Activated B cell treated with CpG ODN at 0.5 μM for 24 hours (primary cell): ENCODE results near the gene MPRIP. TPM values are rescaled to one million over a fixed set of nuclear protein-coding genes. Genes with fewer than 3 reads are reported as not detected.

Source experiments
- ATAC-seq: fragments of 200-7000 bp; cut with Tn5 transposase; one replicate; pipeline ENCODE4 v1.10.0; 2021; ENCODE audit warnings: low read depth, mild to moderate bottlenecking, moderate library complexity
- CTCF ChIA-PET: fragments of 350-600 bp; sonication (Branson Sonifier 250); formaldehyde crosslinking; loops from one replicate; lab custom pipeline; 2021; ENCODE audit warnings: antibody characterized with exemption; lab: Charles Lee
- POLR2A ChIA-PET: fragments of 350-600 bp; sonication (Branson Sonifier 250); formaldehyde crosslinking; loops from one replicate; lab custom pipeline; 2021; ENCODE audit warnings: antibody characterized with exemption; lab: Charles Lee
- DNase-seq: peaks from one replicate; pipeline ENCODE4 v3.0.0; 2022
- H3K27ac Mint-ChIP-seq: one replicate; pipeline ENCODE4 v1.8.0; 2020; ENCODE audit warnings: mixed read lengths
- H3K27me3 Mint-ChIP-seq: one replicate; pipeline ENCODE4 v1.8.0; 2021; ENCODE audit warnings: mixed read lengths
- H3K36me3 Mint-ChIP-seq: one replicate; pipeline ENCODE4 v1.8.0; 2021; ENCODE audit warnings: low read depth, mixed read lengths
- H3K4me1 Mint-ChIP-seq: one replicate; pipeline ENCODE4 v1.8.0; 2021; ENCODE audit warnings: mixed read lengths
- H3K4me3 Mint-ChIP-seq: one replicate; pipeline ENCODE4 v1.8.0; 2020; ENCODE audit warnings: mild to moderate bottlenecking, mixed read lengths
- H3K9me3 Mint-ChIP-seq: one replicate; pipeline ENCODE4 v1.8.0; 2020; ENCODE audit warnings: mixed read lengths
- intact Hi-C: fragments of 100-400 bp; cut with micrococcal nuclease; formaldehyde crosslinking; loops from one replicate; pipeline ENCODE4 v1.15.1; 2024
- total RNA-seq: library from RNA; stranded (reverse); gene quantifications from 2 replicates; pipeline ENCODE4 v1.2.3, GENCODE V29; 2022
- TF ChIP-seq, protein P1 (sequence below): fragments of 200-600 bp; IDR thresholded peaks from one replicate; pipeline ENCODE4 v1.8.0; 2022; ENCODE audit warnings: antibody characterized with exemption, mild to moderate bottlenecking

Gene MPRIP
- total RNA-seq, 1 donor from 2014 or later = 231 TPM

DNA sequence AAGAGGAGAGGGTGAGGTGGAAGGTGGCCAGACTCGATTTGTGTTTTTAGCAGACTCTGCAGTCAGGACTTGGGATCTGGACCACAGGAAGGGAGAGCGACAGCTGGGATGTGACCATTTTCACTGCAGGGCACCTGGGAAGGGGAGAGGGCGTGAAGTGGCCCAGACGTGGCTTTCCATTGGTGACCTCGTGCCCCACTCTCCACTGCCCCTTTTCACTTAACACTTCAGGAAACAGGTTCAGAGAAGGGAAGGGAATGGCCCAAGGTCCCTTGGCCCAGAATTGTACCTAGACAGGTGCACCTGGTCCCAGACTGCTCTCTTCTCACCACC, 22.9 kb upstream of the MPRIP start:
- H3K27me3 Mint-ChIP-seq = no peaks in the 10 kb centered on the region
- ChIA-PET POLR2A (interaction anchor here (1.1 kb wide), 1 partner anchor 31 kb away, joined by 3 read pairs; no protein-coding TSS in a partner anchor), CTCF (no interaction called here)
- H3K4me1 Mint-ChIP-seq = peaks cover 20% of the 10 kb centered on the region
- H3K27ac Mint-ChIP-seq = no peak overlapping the region
- no peaks in the 10 kb centered on the region for H3K36me3 Mint-ChIP-seq
- intact Hi-C loops = no loop called here
- TF ChIP-seq, protein P1, sequence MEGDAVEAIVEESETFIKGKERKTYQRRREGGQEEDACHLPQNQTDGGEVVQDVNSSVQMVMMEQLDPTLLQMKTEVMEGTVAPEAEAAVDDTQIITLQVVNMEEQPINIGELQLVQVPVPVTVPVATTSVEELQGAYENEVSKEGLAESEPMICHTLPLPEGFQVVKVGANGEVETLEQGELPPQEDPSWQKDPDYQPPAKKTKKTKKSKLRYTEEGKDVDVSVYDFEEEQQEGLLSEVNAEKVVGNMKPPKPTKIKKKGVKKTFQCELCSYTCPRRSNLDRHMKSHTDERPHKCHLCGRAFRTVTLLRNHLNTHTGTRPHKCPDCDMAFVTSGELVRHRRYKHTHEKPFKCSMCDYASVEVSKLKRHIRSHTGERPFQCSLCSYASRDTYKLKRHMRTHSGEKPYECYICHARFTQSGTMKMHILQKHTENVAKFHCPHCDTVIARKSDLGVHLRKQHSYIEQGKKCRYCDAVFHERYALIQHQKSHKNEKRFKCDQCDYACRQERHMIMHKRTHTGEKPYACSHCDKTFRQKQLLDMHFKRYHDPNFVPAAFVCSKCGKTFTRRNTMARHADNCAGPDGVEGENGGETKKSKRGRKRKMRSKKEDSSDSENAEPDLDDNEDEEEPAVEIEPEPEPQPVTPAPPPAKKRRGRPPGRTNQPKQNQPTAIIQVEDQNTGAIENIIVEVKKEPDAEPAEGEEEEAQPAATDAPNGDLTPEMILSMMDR = no peak
- H3K4me3 Mint-ChIP-seq = no peak overlapping the region
- ATAC-seq (no peak), DNase-seq (no peak)
- no peaks in the 10 kb centered on the region for H3K9me3 Mint-ChIP-seq

DNA sequence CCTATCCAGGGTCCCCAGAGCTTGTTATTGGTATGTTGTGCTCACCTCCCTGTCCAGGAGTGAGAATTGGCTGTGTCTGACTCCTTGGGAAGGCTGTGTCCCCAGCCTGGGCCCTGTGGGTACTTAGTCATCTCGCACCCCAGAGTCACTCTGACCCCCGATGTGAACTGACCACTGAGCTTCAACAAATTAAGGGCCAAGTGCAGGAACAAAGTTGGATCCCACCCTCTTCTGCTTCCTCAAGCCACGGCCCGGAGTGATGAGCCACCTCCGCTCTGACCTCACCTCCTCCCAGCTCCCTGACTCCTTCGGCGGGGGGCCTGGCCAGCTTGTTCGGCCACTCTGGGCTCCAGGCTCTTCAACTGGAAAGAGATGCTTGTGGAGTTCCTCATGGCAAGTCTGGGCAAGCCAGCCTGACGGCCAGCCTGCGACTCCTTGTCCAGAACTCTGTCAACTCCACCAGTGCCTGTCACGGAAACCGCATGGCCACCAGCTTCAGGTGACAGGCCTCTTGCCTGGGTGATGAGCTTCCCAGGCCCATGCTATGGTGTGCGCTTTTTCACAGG, 22.3 kb upstream of the MPRIP start:
- no peaks in the 10 kb centered on the region for H3K27me3 Mint-ChIP-seq
- ChIA-PET POLR2A (interaction anchor here (0.8 to 1.2 kb wide), 3 partner anchors 25 to 42 kb away, joined by 3 to 11 read pairs (median 7); no protein-coding TSS in a partner anchor), CTCF (no interaction called here)
- H3K4me3 Mint-ChIP-seq = no peak overlapping the region
- peaks cover 20% of the 10 kb centered on the region for H3K4me1 Mint-ChIP-seq
- H3K9me3 Mint-ChIP-seq = no peaks in the 10 kb centered on the region
- H3K27ac Mint-ChIP-seq = no peak overlapping the region
- DNase-seq = no peak
- TF ChIP-seq, protein P1 = no peak
- H3K36me3 Mint-ChIP-seq = no peaks in the 10 kb centered on the region
- no peak for ATAC-seq
- intact Hi-C loops = no loop called here

DNA sequence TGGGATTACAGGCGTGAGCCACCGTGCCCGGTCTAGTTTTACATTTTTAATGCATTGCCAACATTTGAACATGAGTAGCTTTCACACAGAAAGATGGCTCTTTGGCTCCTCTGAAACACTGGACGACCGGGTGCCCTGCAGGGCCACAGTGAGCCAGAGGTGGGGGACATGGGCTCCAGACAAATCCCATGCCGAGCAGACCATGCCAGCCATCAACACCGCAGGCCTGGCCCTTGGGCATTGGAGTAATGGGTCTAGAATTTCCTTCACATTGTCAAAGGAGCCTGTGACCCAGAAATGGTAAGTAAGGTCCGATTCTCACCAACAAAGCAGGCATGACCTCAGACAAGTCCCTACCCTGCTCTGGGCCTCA, 21.4 kb upstream of the MPRIP start:
- TF ChIP-seq, protein P1 = no peak
- ATAC-seq (no peak), DNase-seq (no peak)
- Mint-ChIP-seq H3K27ac (no peak overlapping the region), H3K27me3 (no peaks in the 10 kb centered on the region), H3K4me3 (no peak overlapping the region), H3K9me3 (no peaks in the 10 kb centered on the region), H3K4me1 (peaks cover 19% of the 10 kb centered on the region), H3K36me3 (no peaks in the 10 kb centered on the region)
- ChIA-PET POLR2A (interaction anchor here (0.8 to 1.2 kb wide), 2 partner anchors 24 to 43 kb away, joined by 7 to 11 read pairs; no protein-coding TSS in a partner anchor), CTCF (no interaction called here)
- intact Hi-C loops = no loop called here

DNA sequence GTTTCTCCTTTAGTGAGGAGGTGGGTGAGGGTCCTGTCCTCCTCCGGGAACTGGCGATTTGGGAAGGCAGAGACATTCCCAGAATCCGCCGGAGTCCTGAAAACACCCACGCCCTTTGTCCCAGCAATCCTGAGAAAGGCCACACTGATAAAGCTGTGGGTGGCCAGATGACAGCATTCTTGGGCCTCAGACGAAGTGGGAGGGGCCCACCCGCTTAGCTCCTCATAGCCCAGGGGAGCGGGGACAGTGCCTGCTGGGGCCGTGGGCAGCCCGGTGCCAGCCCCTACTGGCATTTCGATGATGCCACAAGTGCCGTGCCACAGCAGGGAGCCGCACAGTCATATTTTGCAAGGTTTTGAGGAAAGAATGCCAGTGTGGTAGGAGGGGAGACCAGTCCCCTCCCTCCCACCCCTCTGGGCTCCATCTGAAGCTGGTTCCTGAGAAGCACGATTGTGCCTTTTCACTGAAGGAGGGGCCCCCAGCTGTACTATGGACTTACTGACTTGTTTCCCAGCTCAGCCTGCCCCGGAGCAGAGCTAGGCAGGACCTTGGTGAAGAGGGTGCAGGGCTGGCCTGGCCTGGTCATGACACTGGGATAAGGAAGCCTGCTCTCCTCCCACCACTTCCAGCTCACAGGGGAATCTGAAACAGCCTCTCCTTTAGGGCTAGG, 20.9 kb upstream of the MPRIP start:
- Mint-ChIP-seq H3K27me3 (no peaks in the 10 kb centered on the region), H3K4me3 (no peak overlapping the region), H3K36me3 (no peaks in the 10 kb centered on the region), H3K9me3 (no peaks in the 10 kb centered on the region), H3K27ac (no peak overlapping the region), H3K4me1 (peaks cover 15% of the 10 kb centered on the region)
- CTCF ChIA-PET = no interaction called here
- POLR2A ChIA-PET = interaction anchor here (0.8 kb wide), 1 partner anchor 44 kb away, joined by 7 read pairs; no protein-coding TSS in a partner anchor
- no peak for DNase-seq
- TF ChIP-seq, protein P1 = no peak
- intact Hi-C loops = no loop called here
- ATAC-seq = no peak

DNA sequence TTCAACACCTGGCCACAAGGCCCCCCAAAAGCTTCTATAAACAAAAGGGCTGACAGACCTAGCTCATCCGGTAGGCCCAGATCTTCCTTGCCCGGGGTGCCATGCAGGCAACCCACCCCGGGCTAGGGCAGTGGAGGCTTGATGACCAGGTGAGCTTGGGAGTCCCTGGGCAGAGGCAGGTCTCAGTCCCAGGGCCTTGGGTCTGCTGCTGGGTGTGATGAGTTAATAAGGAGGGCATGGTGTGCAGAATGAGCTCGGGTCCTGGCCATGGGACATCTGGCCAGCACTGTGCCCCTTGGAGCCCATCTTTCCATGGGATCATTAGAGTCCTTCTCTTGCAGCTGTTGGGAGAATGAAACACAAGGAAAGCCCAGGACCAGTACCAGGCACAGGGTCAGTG, 20.2 kb upstream of the MPRIP start:
- CTCF ChIA-PET = no interaction called here
- no peak for ATAC-seq

More for the DNA sequence above, 20.2 kb upstream of the MPRIP start:
- H3K36me3 Mint-ChIP-seq = no peaks in the 10 kb centered on the region
- H3K9me3 Mint-ChIP-seq = no peaks in the 10 kb centered on the region
- POLR2A ChIA-PET = no interaction called here
- TF ChIP-seq, protein P1 = no peak
- H3K27me3 Mint-ChIP-seq = no peaks in the 10 kb centered on the region
- peaks cover 8% of the 10 kb centered on the region for H3K4me1 Mint-ChIP-seq
- DNase-seq = no peak
- no peak overlapping the region for H3K27ac Mint-ChIP-seq
- intact Hi-C loops = no loop called here
- no peak overlapping the region for H3K4me3 Mint-ChIP-seq
